PFSK-1 (cell line): ENCODE measurements around the gene FAN1.

ENCODE experiments used
- POLR2AphosphoS5 ChIP-seq: IDR thresholded peaks from 2 replicates; pipeline ENCODE4 v1.6.1; 2012; ENCODE audit warnings: low read depth, mild to moderate bottlenecking, control low read depth, low read length, moderate library complexity
- SIN3A ChIP-seq: IDR thresholded peaks from 2 replicates; pipeline ENCODE4 v1.6.1; 2012; ENCODE audit warnings: mild to moderate bottlenecking, low read length, moderate library complexity, borderline replicate concordance; ENCODE audit not compliant: insufficient read depth
- TAF1 ChIP-seq: IDR thresholded peaks from 2 replicates; pipeline ENCODE4 v1.6.1; 2012; ENCODE audit warnings: low read length, control low read depth, borderline replicate concordance; ENCODE audit not compliant: insufficient read depth
- TF ChIP-seq, protein P1 (sequence below), 2 experiments: IDR thresholded peaks; 2 replicates each; pipeline versions ENCODE4 v1.6.1 to v1.8.0; 2011 to 2012; ENCODE audit warnings: low read depth in 2 of 2, low read length in 2 of 2, control low read depth in 1 of 2, inconsistent platforms in 1 of 2, mild to moderate bottlenecking in 1 of 2, moderate library complexity in 1 of 2; ENCODE audit not compliant: insufficient read depth in 1 of 2

DNA sequence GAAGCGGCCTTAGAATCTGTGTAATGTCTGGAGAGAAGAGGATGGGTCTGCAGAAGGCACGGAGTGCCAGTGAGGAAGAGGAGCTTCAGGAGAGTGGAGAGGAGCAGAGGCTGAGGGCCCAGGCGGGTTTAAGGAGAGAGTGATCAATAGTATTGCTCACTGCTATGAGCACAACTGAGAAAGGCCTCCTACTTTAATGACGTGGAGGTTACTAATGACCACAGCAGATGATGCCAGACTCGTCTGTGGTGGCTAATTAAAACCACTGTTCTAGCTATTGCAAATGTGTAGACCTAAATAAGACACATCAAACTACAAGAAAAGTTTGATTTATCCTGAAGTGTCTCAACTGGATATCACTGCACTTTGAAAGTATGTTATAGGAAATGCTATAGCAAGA is 54.5 kb downstream of the FAN1 start:
- TF ChIP-seq SIN3A: no peak
- TF ChIP-seq, protein P1, sequence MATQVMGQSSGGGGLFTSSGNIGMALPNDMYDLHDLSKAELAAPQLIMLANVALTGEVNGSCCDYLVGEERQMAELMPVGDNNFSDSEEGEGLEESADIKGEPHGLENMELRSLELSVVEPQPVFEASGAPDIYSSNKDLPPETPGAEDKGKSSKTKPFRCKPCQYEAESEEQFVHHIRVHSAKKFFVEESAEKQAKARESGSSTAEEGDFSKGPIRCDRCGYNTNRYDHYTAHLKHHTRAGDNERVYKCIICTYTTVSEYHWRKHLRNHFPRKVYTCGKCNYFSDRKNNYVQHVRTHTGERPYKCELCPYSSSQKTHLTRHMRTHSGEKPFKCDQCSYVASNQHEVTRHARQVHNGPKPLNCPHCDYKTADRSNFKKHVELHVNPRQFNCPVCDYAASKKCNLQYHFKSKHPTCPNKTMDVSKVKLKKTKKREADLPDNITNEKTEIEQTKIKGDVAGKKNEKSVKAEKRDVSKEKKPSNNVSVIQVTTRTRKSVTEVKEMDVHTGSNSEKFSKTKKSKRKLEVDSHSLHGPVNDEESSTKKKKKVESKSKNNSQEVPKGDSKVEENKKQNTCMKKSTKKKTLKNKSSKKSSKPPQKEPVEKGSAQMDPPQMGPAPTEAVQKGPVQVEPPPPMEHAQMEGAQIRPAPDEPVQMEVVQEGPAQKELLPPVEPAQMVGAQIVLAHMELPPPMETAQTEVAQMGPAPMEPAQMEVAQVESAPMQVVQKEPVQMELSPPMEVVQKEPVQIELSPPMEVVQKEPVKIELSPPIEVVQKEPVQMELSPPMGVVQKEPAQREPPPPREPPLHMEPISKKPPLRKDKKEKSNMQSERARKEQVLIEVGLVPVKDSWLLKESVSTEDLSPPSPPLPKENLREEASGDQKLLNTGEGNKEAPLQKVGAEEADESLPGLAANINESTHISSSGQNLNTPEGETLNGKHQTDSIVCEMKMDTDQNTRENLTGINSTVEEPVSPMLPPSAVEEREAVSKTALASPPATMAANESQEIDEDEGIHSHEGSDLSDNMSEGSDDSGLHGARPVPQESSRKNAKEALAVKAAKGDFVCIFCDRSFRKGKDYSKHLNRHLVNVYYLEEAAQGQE (IDR thresholded peaks at IDR 0.05; ENCODE audit: insufficient read depth in 1 of 2, low read depth in 2 of 2, low read length in 2 of 2): no peak
- TF ChIP-seq POLR2AphosphoS5: no peak
- TF ChIP-seq TAF1: no peak
